Adrenal gland (tissue), 5 donors: ENCODE measurements around the gene NR3C1.

Experiments used
- CTCF ChIP-seq, 6 experiments: fragments of 450-650 bp in 4 of 6; fragments of 200-600 bp in 2 of 6; sonication (generic) in 1 of 6; IDR thresholded peaks; 1 replicate in 5 of 6; 2 replicates in 1 of 6; pipeline versions ENCODE4 v1.5.1 to v1.8.0; 2016 to 2021; ENCODE audit warnings: antibody characterized with exemption in 6 of 6, mild to moderate bottlenecking in 2 of 6, moderate library complexity in 1 of 6
- POLR2A ChIP-seq, 2 donors: fragments of 450-650 bp; IDR thresholded peaks; one replicate each; pipeline ENCODE4 v1.6.1; 2017; ENCODE audit warnings: antibody characterized with exemption in 2 of 2, mild to moderate bottlenecking in 2 of 2, moderate library complexity in 1 of 2
- donor health status: DM: no; HTN: no; CAD: no.

GRCh38 chr5:143311428-143311827 is 92.1 kb downstream of the NR3C1 start:
- TF ChIP-seq CTCF (IDR thresholded peaks at IDR 0.05), result no peak
- no peak for TF ChIP-seq POLR2A (IDR thresholded peaks at IDR 0.05)
